GM12864 (cell line): ENCODE measurements around the gene AMMECR1.
A peak's percentile ranks its signal among the peaks of the same experiment; 100 is the strongest.

Source experiments
- DNase-seq: peaks from one replicate; pipeline ENCODE4 v3.0.0-alpha.2; 2011; ENCODE audit warnings: low read depth
- H3K4me3 ChIP-seq: 2 replicates; pipeline ENCODE4 v1.5.1; 2011; ENCODE audit warnings: mild to moderate bottlenecking, low read depth, low read length, control low read depth
- TF ChIP-seq, protein P1 (sequence below): IDR thresholded peaks from 2 replicates; pipeline ENCODE4 v1.5.1; 2011; ENCODE audit warnings: low read depth, mild to moderate bottlenecking, moderate library complexity, low read length, control low read depth, inconsistent platforms; ENCODE audit errors: missing control alignments

Gene AMMECR1

GRCh38 chrX:110175696-110176095, 142.2 kb downstream of the AMMECR1 start:
- DNase-seq = no peak
- TF ChIP-seq, protein P1, sequence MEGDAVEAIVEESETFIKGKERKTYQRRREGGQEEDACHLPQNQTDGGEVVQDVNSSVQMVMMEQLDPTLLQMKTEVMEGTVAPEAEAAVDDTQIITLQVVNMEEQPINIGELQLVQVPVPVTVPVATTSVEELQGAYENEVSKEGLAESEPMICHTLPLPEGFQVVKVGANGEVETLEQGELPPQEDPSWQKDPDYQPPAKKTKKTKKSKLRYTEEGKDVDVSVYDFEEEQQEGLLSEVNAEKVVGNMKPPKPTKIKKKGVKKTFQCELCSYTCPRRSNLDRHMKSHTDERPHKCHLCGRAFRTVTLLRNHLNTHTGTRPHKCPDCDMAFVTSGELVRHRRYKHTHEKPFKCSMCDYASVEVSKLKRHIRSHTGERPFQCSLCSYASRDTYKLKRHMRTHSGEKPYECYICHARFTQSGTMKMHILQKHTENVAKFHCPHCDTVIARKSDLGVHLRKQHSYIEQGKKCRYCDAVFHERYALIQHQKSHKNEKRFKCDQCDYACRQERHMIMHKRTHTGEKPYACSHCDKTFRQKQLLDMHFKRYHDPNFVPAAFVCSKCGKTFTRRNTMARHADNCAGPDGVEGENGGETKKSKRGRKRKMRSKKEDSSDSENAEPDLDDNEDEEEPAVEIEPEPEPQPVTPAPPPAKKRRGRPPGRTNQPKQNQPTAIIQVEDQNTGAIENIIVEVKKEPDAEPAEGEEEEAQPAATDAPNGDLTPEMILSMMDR = no peak
- no peak overlapping the region for H3K4me3 ChIP-seq

GRCh38 chrX:110175146-110175545, 142.7 kb downstream of the AMMECR1 start:
- H3K4me3 ChIP-seq = no peak overlapping the region
- DNase-seq = no peak
- TF ChIP-seq, protein P1 = no peak

GRCh38 chrX:110173192-110174175, 144.4 kb downstream of the AMMECR1 start:
- H3K4me3 ChIP-seq = no peak overlapping the region
- DNase-seq = no peak
- TF ChIP-seq, protein P1 = no peak

GRCh38 chrX:110172215-110172614, 145.7 kb downstream of the AMMECR1 start:
- TF ChIP-seq, protein P1 = no peak
- H3K4me3 ChIP-seq = no peak overlapping the region
- DNase-seq = peak; percentile 55

DNA sequence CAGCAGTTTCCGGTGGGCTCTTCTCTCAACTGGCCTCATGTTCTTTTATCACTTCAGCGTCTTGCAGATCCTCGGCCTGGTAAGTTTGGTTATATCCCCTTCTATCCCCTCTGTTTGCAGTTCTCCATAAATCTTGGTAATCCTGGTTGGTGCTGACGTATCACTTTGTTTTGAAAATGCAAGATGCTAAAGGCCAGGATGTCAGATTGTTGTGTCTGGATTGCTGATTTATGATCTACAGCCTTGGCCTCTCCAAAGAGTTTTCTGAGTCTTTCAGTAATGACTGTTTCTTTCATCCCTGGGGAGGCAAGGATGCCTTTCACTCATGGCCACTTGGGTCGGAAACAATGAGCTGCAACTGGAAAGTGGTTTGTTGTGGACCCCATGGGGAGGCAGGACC, 146.4 kb downstream of the AMMECR1 start:
- no peak overlapping the region for H3K4me3 ChIP-seq
- TF ChIP-seq, protein P1 = no peak
- no peak for DNase-seq

GRCh38 chrX:110170029-110170428, 147.9 kb downstream of the AMMECR1 start:
- no peak for DNase-seq
- no peak overlapping the region for H3K4me3 ChIP-seq
- TF ChIP-seq, protein P1 = no peak
